Measurements from ENCODE around the gene ENG.

The ENG gene

GRCh38 chr9:127771570-127772189 is 82.8 kb downstream of the ENG start:
- no peak for DNase-seq

DNA sequence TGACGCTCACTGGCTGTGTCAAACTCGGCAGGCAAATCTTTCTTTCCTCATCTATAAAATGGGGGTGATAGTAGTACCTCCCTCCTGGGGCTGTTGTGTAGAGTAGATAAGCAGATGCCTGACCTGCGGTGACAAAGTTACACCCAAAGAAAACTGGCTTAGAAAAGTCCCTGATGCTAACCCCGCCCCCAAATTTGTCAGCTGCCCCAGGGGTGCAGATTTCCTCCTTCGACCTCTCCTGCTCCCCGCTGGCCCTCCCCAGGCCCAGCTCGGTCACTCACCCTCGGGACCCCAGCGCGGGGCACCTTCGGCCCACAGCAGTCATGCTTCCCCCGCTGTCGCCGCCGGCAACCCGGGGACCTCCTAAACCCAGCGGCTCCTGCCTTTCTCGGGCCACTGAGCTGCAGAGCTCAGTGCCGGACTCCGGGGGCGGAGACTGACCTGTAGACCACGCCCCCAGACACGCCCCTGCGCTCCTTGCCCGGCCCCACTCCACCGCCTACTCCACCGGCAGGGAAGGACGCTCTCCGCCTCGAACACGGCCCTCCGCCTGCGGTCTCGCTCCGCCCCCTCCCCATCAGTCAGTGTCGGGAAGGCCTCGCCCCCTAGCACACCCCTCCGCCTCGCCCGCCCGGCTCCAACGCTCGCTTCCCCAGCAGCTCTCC is 83.4 kb downstream of the ENG start:
- DNase-seq, result peak; percentile 80 to 97

DNA sequence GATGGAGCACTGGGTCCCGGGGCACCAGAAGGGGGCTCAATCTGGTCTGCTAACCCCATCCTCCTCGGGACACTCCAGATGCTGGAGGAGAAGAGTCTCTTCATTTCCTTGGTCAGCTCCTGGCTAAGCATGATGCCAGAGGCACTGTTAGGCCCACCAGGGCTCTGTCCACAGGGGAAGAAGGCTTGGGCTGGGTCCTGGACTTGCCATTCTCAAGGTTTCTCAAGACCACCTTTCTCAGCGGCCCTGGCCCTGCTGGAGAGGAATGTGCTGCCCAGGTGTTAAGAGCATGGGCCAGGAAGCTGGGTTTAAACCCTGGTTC is 83.9 kb downstream of the ENG start:
- DNase-seq, result no peak

DNA sequence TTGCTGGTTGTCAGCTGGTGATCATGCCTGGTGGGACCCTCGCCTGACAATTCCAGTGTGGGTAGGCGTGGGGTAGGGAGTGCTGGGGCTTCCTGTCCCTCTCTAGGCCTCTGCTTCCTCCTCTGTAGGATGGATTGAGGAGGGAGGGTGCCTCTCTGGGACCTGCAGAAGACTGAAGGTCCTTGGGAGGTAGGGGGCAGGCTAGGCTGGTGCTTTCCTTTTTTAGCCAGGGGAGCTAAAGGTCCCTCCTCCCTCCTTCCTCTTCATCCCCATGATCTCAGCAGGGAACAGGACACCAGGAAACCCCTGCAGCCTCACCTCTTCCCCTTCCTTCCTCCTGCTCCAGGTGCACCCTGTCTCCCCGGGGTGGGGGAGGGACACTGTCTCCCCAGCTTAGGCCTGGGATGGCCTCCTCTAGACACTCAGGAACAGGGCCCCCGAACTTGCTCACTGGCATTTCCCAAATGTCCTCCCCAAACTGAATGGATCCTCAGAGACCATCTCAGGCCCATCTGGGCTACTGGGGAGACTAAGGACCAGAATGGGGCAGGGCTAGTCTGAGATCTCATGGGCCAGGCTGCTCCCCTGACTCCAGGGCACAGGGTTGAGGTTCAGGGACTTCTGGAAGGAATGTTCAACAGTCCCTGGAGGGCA is 84.4 kb downstream of the ENG start:
- no peak for DNase-seq

- no peak for DNase-seq
Observed at GRCh38 chr9:127769101-127769500, 85.4 kb downstream of the ENG start.

GRCh38 chr9:127768698-127769097 is 85.8 kb downstream of the ENG start:
- no peak for DNase-seq

- no peak for DNase-seq
Observed at GRCh38 chr9:127767909-127768331, 86.5 kb downstream of the ENG start.

- DNase-seq, result no peak
Observed at GRCh38 chr9:127767410-127767809, 87.0 kb downstream of the ENG start.

DNA sequence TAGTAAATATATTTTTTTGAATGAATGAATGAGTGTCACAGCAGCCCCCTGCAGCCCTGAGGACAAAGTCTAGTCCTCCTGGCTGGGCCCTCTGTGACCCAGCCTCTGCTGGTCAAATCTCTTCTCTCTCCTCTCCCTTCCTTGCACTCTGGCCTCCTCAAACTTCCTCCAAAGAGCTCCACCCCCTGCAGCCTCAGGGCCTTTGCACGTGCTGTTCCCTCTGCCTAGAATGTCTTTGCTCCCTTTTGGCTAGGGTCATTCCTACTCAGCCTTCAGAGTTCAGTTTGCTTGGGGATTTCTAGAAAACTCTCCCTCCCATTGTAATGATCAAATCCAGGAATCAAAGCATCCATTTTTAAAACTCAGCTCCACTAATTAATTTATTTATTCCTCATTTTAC is 89.0 kb downstream of the ENG start:
- no peak for DNase-seq

Measured in NCI-H526 (cell line).